Measurements from ENCODE around the gene CAPRIN2. TPM values are rescaled to one million over a fixed set of nuclear protein-coding genes. Genes with fewer than 3 reads are reported as not detected.

CAPRIN2 gene
- total RNA-seq (ENCODE audit: low replicate concordance) = 24.1 and 63.1 TPM in 2 replicates

DNA sequence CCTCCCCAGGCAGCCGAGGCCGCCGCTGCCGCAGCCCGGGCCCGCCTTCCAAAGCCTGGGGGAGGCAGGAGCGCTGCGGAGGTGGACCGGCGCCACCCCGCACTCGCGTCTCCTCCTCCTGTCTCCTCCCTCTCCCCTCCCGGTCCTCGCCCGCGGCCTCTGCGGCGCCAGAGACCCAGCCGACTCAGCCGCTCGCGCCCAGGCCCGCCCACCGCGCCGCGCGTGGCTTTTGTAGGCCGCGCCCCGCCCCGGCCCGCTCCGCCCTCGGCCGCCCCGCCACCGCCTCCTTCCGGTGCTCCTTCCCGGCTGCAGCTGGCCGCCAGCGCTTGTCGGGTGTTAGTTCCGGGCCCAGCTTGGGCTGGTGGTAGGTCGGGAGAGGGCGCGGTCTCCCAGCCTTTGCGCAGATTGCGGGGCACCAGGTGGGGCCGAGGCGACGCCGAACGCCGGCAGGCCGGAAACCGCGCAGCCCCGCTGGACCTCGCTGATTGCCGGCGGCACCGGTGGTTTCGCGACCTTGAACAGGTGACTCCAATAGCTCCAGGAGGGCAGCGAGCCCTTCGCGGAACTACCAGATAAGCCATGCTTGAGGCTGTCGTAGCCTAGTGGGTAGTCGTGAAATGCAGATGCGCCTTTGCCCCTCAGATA, at the start of gene CAPRIN2:
CAPRIN2 (minus strand) TSS at position 202 of the 645 bp plus-strand sequence. CDS start 1,431 bp downstream, outside the sequence.

DNA sequence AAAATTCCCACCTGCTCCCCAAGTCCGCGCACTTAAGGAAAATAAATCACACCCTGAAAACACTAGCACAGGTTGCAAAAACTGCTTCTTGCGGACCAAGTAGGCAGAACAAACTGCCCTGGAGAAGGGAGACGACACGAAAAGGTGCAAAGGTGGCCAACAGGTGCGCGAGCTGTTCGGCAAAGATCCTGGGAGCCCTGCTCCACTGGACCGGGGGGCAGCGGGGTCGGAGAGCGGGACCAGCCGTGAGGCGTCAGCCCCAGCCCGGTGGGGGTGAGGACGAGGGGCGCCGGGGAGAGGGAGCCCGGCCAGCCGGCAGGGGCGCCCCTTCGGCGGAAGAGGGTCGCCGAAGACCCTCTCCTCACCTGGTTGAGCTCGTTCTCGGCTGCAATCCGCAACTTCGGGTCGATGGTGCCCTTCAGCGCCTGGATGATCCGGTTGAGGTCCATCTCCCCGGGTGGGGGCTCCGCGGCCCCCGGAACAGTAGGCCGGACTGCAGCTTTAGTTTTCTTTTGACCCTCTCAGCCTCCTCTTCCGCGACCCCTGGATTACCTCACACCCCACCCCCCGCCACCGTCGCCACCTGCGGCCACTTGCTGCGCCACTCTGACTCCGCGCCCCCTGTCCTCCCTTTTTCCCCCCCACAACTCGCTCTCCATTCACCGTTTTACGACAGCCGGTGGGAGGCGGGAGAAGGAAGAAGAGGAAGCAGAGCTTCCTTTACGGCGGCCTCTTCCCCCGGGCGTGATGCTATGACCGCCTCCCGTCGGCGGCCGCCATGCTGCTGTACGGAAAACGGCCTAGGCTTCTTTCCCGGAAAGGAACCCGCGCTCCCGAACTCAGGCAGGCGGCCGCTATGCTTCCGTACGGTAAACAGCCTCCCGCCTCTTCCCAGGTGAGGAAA, 59.3 kb downstream of the CAPRIN2 start, which contains the start of gene IPO8:
IPO8 (minus strand) TSS at position 671 of the 904 bp plus-strand sequence; CDS start at position 449, 222 bp downstream.

Other genes starting within 250 kb of the CAPRIN2 start
- 29.7 and 56.7 TPM in 2 replicates for gene IPO8, start 59.1 kb downstream of the CAPRIN2 start, total RNA-seq (ENCODE audit: low replicate concordance)
- 0.08 and 1.1 TPM in 2 replicates for gene TSPAN11, start 171.8 kb upstream of the CAPRIN2 start, total RNA-seq (ENCODE audit: low replicate concordance)